Measurements from ENCODE around the gene GMDS.

DNA sequence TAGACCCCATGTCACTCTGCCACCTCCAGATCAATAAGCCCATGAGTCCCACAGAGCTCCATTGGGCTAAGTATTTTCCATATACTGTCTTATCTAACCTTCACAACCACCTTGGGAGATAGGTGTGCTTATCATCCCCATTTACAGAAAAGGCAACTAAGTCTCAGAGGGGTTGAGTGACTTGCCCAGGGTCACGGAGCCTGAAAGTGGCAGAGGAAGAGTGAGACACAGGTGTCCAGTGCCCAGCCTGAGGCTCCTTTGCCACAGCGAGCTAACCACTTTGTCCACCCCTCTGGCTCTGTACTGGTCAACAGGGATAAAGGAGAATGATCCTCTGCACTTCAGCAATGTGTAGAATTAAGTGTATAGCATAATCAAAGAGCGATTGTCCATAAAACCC, 124.5 kb downstream of the GMDS start:
- TF ChIP-seq, protein P1, sequence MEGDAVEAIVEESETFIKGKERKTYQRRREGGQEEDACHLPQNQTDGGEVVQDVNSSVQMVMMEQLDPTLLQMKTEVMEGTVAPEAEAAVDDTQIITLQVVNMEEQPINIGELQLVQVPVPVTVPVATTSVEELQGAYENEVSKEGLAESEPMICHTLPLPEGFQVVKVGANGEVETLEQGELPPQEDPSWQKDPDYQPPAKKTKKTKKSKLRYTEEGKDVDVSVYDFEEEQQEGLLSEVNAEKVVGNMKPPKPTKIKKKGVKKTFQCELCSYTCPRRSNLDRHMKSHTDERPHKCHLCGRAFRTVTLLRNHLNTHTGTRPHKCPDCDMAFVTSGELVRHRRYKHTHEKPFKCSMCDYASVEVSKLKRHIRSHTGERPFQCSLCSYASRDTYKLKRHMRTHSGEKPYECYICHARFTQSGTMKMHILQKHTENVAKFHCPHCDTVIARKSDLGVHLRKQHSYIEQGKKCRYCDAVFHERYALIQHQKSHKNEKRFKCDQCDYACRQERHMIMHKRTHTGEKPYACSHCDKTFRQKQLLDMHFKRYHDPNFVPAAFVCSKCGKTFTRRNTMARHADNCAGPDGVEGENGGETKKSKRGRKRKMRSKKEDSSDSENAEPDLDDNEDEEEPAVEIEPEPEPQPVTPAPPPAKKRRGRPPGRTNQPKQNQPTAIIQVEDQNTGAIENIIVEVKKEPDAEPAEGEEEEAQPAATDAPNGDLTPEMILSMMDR (IDR thresholded peaks at IDR 0.05; ENCODE audit: borderline replicate concordance, extremely low read depth, low read length, poor library complexity, severe bottlenecking) = no peak
- TF ChIP-seq EZH2 (IDR thresholded peaks at IDR 0.05; ENCODE audit: borderline replicate concordance, low read depth, low read length, severe bottlenecking) = no peak

Measured in DND-41 (cell line).